Spinal cord (tissue), 10 donors: ENCODE measurements around the gene MEF2A. TPM values are rescaled to one million over a fixed set of nuclear protein-coding genes. Genes with fewer than 3 reads are reported as not detected.
A peak's percentile ranks its signal among the peaks of the same experiment; 100 is the strongest.

Source experiments
- DNase-seq, 6 donors: peaks; one replicate each; pipeline versions ENCODE4 v3.0.0 to v3.0.0-alpha.2; 2013 to 2015; ENCODE audit warnings: low spot score in 6 of 6, low read depth in 4 of 6
- H3K27ac ChIP-seq: one replicate; pipeline ENCODE4 v1.5.1; 2013; ENCODE audit warnings: low read depth, low read length, control low read depth
- H3K27me3 ChIP-seq: one replicate; pipeline ENCODE4 v1.6.1; 2013; ENCODE audit warnings: low read length; ENCODE audit not compliant: control insufficient read depth, insufficient read depth
- H3K36me3 ChIP-seq: one replicate; pipeline ENCODE4 v1.6.1; 2013; ENCODE audit warnings: low read length; ENCODE audit not compliant: control insufficient read depth, insufficient read depth
- H3K4me1 ChIP-seq: one replicate; pipeline ENCODE4 v1.6.1; 2013; ENCODE audit warnings: low read length; ENCODE audit not compliant: control insufficient read depth, insufficient read depth
- H3K4me3 ChIP-seq: one replicate; pipeline ENCODE4 v1.5.1; 2013; ENCODE audit warnings: low read depth, low read length, control low read depth
- H3K9me3 ChIP-seq: one replicate; pipeline ENCODE4 v1.6.1; 2013; ENCODE audit warnings: low read length; ENCODE audit not compliant: control insufficient read depth, insufficient read depth
- WGBS: methylation state at CpG from one replicate; pipeline ENCODE4 v1.1.5; 2013; ENCODE audit warnings: missing lambda C conversion rate; ENCODE audit not compliant: insufficient coverage; 5-methylcytosine and 5-hydroxymethylcytosine counted together
- polyA plus RNA-seq, 2 donors: library from polyadenylated mRNA; unstranded; fragments of 120-200 nt; gene quantifications; one replicate each; pipeline ENCODE4 v1.2.1, GENCODE V29; 2013; ENCODE audit not compliant: insufficient read length in 2 of 2
- total RNA-seq, 2 donors: library from RNA; depleted of rRNA in 1 of 2; stranded (reverse); fragments of 120-200 nt in 1 of 2; fragments of >200 nt in 1 of 2; gene quantifications; one replicate each; pipeline versions ENCODE4 v1.2.3 to v1.2.4, GENCODE V29; 2013 to 2014
- donor health status: healthy.

The MEF2A gene
- total and polyA plus RNA-seq, 4 donors, result 28.8 to 53.1 (median 38.7) TPM

DNA sequence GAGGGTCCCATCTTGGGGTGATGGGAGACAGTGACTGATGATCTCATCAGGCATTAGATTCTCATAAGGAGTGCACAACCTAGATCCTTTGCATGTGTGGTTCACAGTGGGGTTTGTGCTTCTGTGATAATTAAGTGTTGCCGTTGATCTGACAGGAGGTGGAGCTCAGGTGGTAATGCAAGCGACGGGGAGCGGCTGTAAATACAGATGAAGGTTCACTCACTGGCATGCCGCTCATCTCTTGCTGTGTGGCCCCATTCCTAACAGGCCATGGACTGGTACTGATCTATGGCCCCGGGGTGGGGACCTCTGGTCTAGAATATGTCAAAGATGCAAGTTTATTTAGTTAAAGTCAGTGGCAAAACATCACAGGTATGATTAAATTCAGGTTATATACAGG lies 8.7 kb downstream of the MEF2A start:
- 83% methylated on average over 6 of the region's 6 CpGs for WGBS
- no peak for DNase-seq
- no peaks in the 10 kb centered on the region for H3K36me3 ChIP-seq
- H3K4me3 ChIP-seq, result no peak overlapping the region
- no peaks in the 10 kb centered on the region for H3K9me3 ChIP-seq
- H3K27ac ChIP-seq, result no peak overlapping the region
- no peaks in the 10 kb centered on the region for H3K4me1 ChIP-seq
- no peaks in the 10 kb centered on the region for H3K27me3 ChIP-seq

DNA sequence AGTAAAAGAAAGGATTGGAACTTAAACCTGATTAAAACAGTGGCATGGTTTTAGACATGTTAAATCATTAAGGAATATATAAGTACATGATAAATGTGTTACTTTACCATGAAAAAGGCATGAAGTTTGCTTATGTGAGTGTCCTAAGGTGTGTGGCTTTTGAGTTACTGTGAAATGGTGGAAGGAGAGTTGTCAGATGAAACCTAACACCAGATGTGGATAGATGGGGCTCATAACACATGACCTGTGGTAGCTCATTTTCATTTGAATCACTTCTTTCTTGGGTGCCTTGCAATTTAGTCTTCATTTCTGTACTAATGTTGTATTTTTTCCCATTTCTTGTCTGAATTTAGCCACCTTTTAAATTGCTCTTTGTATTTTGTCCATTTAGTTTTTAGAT lies 13.0 kb downstream of the MEF2A start:
- H3K27ac ChIP-seq, result no peak overlapping the region
- no peaks in the 10 kb centered on the region for H3K36me3 ChIP-seq
- H3K4me1 ChIP-seq, result no peaks in the 10 kb centered on the region
- H3K27me3 ChIP-seq, result no peaks in the 10 kb centered on the region
- no peaks in the 10 kb centered on the region for H3K9me3 ChIP-seq
- DNase-seq, result no peak
- H3K4me3 ChIP-seq, result no peak overlapping the region

DNA sequence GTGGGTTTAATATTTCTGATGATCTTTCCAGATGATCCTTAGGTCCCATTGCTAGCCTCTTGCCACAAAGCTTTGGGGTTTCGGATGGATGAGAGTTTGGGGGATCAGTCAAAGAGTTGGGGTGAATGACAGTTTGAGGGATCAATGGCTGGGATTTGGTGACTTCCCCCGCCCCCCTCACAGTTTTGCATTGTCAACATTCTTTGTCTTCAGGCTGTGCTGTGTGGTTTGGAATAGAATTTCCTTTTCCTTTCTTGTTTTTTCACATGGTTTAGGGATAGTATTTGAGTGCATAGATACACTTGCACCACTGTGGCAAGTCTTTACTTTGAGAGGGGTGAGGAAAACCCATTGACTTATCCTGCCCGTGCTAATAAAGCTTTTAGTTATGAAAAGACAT lies 14.3 kb downstream of the MEF2A start:
- H3K4me3 ChIP-seq, result no peak overlapping the region
- no peak overlapping the region for H3K27ac ChIP-seq
- no peak for DNase-seq
- WGBS, result 100% methylated on average over 1 of the region's 3 CpGs
- peaks cover 2% of the 10 kb centered on the region for H3K9me3 ChIP-seq
- H3K4me1 ChIP-seq, result no peaks in the 10 kb centered on the region
- H3K27me3 ChIP-seq, result no peaks in the 10 kb centered on the region
- H3K36me3 ChIP-seq, result no peaks in the 10 kb centered on the region

- Histone ChIP-seq H3K27me3 (no peaks in the 10 kb centered on the region), H3K9me3 (peaks cover 9% of the 10 kb centered on the region), H3K36me3 (no peaks in the 10 kb centered on the region), H3K4me3 (no peak overlapping the region), H3K27ac (no peak overlapping the region), H3K4me1 (no peaks in the 10 kb centered on the region)
- DNase-seq, result peak in 1 of 6 donors; percentile 45
- WGBS, result 67% methylated on average over 3 of the region's 4 CpGs
These were observed 16.8 kb downstream of the MEF2A start for GRCh38 chr15:99582508-99582960.

DNA sequence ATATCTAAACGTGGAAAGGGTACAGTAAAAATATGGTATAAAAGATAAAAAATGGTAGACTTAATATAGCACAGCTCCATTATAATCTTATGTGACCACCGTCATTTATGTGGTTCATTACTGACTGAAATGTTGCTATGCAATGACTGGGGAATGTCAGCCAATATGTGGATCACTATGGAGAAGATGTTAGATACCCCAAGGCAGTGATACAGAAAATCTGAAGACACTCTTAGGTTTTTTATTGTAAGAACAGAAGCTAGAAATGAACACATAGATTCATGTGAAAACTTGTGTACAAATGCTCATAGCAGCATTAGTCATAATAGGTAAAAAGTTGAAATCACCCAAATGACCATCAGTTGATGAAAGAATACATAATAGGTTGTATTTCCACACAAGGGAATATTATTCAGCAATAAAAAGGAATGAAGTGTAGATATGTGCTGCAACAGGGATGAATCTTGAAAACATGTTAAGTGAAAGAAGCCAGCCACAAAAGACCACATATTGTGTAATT lies 18.4 kb downstream of the MEF2A start:
- H3K36me3 ChIP-seq, result no peaks in the 10 kb centered on the region
- H3K9me3 ChIP-seq, result peaks cover 9% of the 10 kb centered on the region
- no peaks in the 10 kb centered on the region for H3K4me1 ChIP-seq
- no peaks in the 10 kb centered on the region for H3K27me3 ChIP-seq
- no peak for DNase-seq
- H3K4me3 ChIP-seq, result no peak overlapping the region
- no CpG with 5 or more reads among the region's 2 CpGs for WGBS
- no peak overlapping the region for H3K27ac ChIP-seq

GRCh38 chr15:99586121-99586520 lies 20.3 kb downstream of the MEF2A start:
- Histone ChIP-seq H3K27ac (no peak overlapping the region), H3K4me1 (no peaks in the 10 kb centered on the region), H3K27me3 (no peaks in the 10 kb centered on the region), H3K36me3 (no peaks in the 10 kb centered on the region), H3K4me3 (no peak overlapping the region), H3K9me3 (peaks cover 9% of the 10 kb centered on the region)
- no peak for DNase-seq
- no CpG with 5 or more reads among the region's 1 CpG for WGBS

GRCh38 chr15:99589801-99590200 lies 24.0 kb downstream of the MEF2A start:
- Histone ChIP-seq H3K36me3 (no peaks in the 10 kb centered on the region), H3K4me1 (no peaks in the 10 kb centered on the region), H3K27ac (no peak overlapping the region), H3K9me3 (peaks cover 10% of the 10 kb centered on the region), H3K27me3 (no peaks in the 10 kb centered on the region), H3K4me3 (no peak overlapping the region)
- no peak for DNase-seq

GRCh38 chr15:99590913-99591646 lies 25.3 kb downstream of the MEF2A start:
- Histone ChIP-seq H3K27ac (no peak overlapping the region), H3K9me3 (peaks cover 7% of the 10 kb centered on the region), H3K4me1 (no peaks in the 10 kb centered on the region), H3K27me3 (no peaks in the 10 kb centered on the region), H3K36me3 (no peaks in the 10 kb centered on the region), H3K4me3 (no peak overlapping the region)
- DNase-seq, result no peak
- WGBS, result no CpG with 5 or more reads among the region's 2 CpGs

- Histone ChIP-seq H3K9me3 (peaks cover 4% of the 10 kb centered on the region), H3K27me3 (no peaks in the 10 kb centered on the region), H3K27ac (no peak overlapping the region), H3K4me3 (no peak overlapping the region), H3K36me3 (no peaks in the 10 kb centered on the region), H3K4me1 (no peaks in the 10 kb centered on the region)
- 75% methylated on average over 4 of the region's 6 CpGs for WGBS
- no peak for DNase-seq
These were observed 26.5 kb downstream of the MEF2A start for GRCh38 chr15:99592145-99592791.

DNA sequence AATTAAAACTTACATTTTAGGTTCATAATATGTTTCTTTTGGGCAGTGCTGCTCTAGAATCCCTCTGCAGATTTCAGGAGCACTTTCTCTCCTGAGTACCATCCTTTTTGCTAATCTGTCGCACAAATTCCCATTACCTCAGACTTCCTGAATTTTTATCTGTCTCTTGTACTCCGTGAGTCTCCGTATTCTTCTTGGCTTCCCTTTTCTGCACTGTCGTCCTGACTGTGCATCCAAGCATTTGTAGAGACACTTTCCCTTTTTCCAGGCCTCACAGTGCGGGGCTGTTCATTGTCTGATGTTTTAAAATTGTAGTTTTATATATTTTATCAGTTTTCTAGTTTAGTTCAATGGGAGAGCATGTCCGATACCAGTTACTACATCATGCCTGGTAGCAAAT lies 27.3 kb downstream of the MEF2A start:
- no peak overlapping the region for H3K27ac ChIP-seq
- WGBS, result 100% methylated on average over 3 of the region's 6 CpGs

More for the DNA sequence above, 27.3 kb downstream of the MEF2A start:
- H3K27me3 ChIP-seq, result no peaks in the 10 kb centered on the region
- H3K4me1 ChIP-seq, result no peaks in the 10 kb centered on the region
- H3K9me3 ChIP-seq, result peaks cover 1% of the 10 kb centered on the region
- H3K36me3 ChIP-seq, result no peaks in the 10 kb centered on the region
- H3K4me3 ChIP-seq, result no peak overlapping the region
- DNase-seq, result no peak
